GM18870 (cell line): ENCODE results near the gene GLI3.

ENCODE experiments used
- ATAC-seq: cut with Tn5 transposase; IDR thresholded peaks from one replicate; pipeline ENCODE4 v1.9.1; 2021; ENCODE audit warnings: moderate library complexity; ENCODE audit not compliant: unreplicated experiment

GLI3 gene

DNA sequence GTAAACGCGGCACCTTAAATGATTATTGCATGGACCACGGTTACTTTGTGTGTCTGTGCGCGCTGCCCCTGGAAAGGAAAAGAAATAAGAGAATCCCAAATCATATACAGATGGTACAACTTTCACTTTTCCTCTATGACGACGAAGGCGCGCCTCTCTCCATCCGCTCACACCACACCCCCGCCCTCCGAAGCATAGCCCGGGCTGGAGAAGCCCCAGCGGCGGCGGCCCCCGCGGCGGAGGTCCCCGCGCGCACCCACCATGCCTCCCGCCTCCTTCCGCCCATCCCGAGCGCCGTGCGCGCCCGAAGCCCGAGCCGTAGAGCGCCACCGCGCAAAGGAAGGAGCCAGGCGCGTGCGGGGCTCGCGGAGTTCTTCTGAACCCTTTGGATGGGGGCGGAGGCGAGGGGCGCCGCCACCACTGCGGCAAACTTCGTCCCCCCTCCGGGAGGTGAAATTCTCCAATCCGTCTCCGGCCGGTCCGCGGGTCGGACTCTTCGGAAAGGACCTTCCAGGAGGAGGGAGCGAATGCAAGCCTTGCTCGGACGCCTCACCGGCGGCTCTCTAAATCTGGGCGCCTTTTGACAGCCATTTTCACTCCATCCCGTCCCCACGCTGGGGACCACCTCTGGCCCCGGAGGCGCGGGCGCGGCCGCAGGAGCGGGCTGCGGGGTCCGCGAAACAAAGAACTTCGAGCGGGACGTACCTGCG, 588 bp downstream of the GLI3 start:
- peak; percentile 14 for ATAC-seq

GRCh38 chr7:42235741-42236161, 1.3 kb downstream of the GLI3 start:
- ATAC-seq, result no peak

DNA sequence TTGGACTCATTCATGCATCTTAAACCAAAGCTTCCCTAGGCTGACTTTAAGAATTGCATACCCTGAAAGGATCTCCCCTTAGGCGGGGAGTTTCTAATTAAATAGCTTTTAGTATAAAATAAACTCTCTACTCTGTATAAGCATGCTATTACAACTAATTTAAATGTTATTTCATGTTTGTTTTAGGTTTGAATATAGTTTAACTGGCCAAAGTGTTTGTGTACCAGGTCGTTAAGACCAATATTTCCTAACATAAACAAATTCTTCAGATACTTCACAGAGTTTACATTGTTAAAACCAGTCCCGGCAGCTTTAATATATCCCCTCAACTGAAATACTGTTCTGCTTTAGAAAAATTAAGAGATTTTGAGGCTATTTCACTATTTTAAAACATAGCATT, 2.3 kb downstream of the GLI3 start:
- ATAC-seq, result no peak

- ATAC-seq, result no peak
Measured at GRCh38 chr7:42233695-42234331, 3.2 kb downstream of the GLI3 start.

GRCh38 chr7:42233171-42233570, 3.8 kb downstream of the GLI3 start:
- no peak for ATAC-seq

DNA sequence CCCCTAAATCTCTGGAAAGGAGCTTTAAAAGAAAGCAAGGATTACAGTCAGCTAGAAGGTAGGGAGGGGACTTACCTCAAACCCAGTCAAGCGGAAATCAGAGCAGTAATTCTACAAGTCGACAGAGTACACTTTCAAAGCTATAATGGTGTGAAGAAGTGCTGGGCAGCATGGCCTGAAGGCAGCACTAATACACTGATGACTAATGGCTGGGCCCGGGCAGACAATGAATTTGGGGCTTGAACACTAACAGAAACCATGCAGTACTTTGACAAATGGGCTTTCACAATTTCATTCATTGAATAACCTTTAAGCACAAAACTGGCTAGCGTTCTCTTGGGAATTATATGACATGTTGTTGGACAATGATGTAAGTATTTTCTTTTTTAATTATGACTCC, 4.7 kb downstream of the GLI3 start:
- no peak for ATAC-seq

DNA sequence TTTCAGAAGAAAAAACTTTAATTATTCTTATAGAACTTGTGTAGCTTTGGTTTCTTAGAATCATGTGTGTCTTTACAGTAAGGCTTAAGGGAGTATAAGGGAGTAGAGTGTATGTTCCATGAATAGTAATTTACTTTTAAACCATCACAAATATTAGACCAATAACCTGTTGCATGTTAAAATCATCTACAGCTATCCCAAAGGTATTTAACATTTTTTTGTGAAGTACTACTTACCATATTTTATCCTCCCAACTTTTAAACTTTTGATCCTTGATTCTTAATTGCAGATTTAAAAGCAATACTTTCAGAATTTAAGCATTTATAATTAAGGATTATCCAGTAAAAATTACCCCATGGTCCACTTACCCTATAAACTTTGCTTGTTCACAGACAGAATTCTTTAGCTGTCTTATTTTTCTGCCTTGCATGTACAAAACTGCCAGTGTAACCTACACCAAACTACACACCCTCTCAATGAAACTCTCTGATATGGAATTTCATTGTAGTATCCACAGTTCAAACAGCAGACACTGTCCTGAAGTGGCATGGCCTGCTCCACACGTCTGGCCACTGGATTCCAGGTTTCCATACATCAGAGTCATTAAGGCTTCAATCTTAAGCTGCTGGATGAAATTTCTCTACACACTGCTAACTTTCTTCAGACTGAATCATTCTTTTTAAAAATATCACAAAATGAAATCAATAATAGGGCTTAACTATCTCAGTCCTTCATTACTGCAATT, 5.8 kb downstream of the GLI3 start:
- ATAC-seq, result no peak

GRCh38 chr7:42227936-42228591, 8.9 kb downstream of the GLI3 start:
- ATAC-seq, result no peak

- ATAC-seq, result peak; percentile 70
Measured at GRCh38 chr7:42227541-42227935, 9.5 kb downstream of the GLI3 start.

- ATAC-seq, result no peak
Measured at GRCh38 chr7:42227021-42227420, 10.0 kb downstream of the GLI3 start.

GRCh38 chr7:42226354-42226941, 10.6 kb downstream of the GLI3 start:
- ATAC-seq, result no peak

DNA sequence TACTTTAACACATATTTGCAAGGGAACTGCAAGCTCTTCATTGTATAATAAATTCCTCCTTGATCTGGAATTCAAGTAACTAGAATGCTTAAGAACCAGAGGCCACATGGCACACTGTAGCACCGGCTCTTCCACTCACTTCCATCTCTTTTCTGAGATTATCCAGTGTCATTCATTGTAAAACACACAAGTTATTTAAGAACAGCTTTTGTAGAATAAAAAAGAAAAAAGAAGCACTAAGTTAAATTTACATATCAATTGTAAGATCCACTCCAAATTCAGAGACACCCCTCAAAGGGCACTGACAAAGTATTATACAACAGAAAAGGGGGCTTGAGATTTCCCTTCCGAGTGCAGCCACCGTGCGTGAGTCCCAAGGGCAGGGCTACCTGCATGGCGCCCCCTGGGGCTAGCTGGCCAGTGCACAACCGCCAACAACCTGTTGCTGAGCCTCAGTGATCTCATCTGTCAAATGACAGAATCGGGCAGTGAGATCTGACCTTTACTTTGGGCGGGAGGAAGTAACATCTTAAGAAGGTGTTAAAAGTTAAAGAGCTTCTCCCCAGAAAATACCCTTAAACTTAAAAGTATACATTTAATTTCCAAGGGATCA, 12.5 kb downstream of the GLI3 start:
- no peak for ATAC-seq

GRCh38 chr7:42222891-42223290, 14.1 kb downstream of the GLI3 start:
- no peak for ATAC-seq

DNA sequence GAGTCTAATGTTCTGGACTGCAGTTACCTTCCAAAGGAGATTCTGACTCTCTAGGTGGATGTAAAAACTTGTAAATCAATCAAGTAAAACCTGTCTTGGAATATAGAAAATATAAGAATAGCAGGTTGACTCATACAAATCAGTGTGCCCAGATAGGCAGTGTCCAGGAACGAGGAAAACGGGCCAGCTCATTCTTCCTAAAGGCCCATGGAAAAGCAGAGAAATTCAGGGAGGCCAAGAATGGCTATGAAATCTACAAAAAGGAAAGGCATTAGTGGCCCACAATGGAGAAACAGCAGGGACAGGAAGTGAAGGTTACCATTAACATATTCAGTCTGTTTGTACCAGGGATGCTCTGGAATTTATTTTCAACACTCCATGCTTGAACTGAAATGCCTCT, 14.9 kb downstream of the GLI3 start:
- no peak for ATAC-seq

DNA sequence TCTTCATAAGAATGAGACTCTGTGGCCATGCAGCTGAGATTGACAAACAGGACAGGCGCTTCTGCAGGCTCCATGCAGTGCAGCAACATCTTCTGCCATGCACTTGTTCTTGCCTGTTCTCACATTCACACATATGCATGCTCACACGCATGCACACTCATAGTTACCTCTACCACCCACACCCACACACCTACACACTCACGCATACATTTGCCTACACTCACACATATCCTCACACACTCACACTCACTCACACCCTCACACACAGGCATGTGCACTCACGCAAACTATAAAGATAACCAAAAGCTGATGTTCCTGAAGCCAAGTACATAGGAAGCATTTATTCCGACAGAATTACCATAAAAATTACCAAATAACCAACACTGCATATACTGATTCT, 15.7 kb downstream of the GLI3 start:
- ATAC-seq, result no peak

DNA sequence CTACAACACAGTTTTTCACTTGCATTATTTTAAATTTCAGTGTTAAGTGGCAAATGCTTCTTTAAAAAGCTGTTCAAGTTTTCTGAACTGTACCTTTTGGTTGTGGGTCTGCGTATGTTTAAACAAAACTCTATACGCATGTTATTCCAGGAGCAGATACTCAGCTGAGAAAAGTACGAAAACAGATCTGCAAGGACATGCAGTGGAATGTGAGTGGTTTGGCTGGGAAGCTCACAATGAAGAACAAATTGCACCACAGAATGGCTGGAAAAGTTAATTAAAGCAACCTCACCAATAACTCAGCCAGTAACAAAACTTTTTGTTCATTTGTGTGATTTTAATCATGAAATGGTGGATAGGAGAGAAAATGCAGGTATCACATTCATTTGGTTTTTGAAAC, 17.6 kb downstream of the GLI3 start:
- ATAC-seq, result no peak

DNA sequence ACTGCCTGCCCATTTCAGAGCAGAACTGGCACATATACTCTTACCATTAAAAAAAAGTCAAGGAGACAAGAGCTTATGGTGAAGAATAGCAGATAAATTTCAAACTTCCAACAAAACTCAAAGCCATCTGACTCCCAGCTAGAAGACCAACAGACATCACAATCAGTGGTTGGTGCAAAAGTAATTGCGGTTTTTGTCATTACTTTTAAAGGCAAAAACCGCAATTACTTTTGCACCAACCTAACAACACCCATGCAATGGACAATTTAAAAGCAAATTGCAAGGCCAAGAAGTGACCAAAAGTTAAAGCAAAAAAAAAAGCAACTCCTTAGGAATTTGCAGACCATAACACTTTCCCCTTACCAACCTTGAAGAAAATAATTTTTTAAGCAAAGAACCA, 18.8 kb downstream of the GLI3 start:
- ATAC-seq, result no peak

GRCh38 chr7:42217548-42217947, 19.5 kb downstream of the GLI3 start:
- no peak for ATAC-seq

- no peak for ATAC-seq
Measured at GRCh38 chr7:42217053-42217452, 20.0 kb downstream of the GLI3 start.

- no peak for ATAC-seq
Measured at GRCh38 chr7:42214060-42214679, 22.8 kb downstream of the GLI3 start.
